GM18907 (cell line): ENCODE measurements around the gene MAJIN.
A peak's percentile ranks its signal among the peaks of the same experiment; 100 is the strongest.
"Not testable (repeated sequence)": the region's sequence is repeated elsewhere in the genome, so short reads cannot be mapped to it uniquely, and the experiment has no call there.

Source experiments
- ATAC-seq: cut with Tn5 transposase; IDR thresholded peaks from one replicate; pipeline ENCODE4 v1.9.1; 2021; ENCODE audit warnings: mild to moderate bottlenecking, moderate library complexity; ENCODE audit not compliant: unreplicated experiment

The MAJIN gene, protein sequence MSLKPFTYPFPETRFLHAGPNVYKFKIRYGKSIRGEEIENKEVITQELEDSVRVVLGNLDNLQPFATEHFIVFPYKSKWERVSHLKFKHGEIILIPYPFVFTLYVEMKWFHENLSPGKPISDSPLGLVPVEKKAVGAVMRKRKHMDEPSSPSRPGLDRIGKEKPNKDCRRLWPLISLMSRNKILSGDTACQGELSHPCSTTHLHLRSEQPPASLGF

DNA sequence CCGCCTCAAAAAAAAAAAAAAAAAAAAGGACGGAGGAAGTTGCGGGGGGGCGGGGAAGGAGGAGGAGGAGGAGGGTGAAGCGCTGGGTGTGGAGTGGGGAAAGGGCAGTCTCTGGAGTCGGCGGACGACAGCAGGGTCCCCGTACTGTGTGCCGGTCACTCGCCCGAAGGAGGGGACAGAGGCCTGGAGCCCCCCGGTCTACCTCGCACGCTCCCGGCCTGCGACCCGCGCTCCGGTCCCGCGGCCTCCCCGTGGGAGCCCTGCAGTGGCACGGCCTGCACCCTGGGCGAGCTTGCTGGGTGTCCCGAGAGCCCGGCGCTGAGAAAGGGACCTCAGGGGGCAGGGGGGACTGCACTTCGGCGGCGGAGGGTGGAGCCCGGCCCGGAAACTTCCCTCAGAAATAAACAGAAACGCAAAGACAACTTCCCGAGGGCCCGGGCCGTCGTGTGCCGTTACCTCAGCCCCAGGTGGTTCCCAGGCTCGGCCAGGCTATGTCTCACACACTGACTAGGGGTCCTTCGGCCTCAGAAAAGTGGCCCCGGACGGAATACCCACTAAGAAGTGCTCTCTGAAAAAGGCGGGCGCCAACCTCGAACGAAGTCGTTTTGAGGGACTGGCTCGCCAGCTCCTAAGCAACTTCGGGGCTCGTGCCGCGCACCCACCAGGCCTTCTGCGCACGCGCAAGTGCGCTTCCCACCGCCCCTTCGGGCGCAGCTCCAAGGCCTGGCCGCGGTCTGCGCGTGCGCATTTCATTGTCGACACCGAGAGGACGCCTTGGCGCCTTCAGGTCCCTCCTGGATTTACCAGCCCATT lies at the start of gene MAJIN:
TSS of gene MAJIN (minus strand) at position 688 of the 813 bp plus-strand sequence. CDS start 12,703 bp downstream, outside the sequence.
- no peak for ATAC-seq

DNA sequence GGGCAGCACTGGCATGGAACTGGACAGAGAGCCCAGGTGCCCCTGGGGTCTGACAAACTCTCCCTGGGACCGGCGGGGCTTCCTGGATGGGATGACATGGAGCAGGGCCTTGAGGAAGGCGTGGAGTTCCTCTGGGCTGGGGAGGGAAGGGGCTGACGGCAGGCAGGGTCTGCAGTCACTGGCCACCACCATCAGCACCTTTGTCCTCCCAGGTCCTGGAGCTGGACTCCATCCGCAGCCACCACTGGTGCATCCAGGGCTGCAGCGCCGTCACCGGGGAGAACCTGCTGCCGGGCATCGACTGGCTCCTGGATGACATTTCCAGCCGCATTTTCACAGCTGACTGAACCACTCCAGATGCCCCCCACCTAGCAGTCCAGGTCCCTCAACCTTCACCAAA lies 49.6 kb upstream of the MAJIN start:
- ATAC-seq: no peak

DNA sequence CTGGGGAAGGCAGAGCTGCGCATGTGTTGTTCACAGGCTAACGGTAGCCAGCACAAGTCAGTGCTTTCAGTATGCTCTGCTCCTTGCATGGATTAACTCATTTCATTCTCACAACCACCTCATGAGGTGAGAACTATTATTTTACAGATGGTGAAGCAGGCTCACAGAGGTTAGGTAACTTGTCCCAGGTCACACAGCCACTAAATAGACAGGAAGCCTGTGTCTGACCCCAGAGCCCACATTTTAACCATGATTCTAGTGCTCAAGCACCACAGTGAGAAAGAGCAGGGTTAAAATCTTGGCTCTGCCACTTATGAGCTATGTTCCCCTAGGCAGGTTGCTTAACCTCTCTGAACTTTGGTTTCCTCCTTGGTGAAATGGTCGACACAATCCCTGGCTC lies 49.1 kb upstream of the MAJIN start:
- ATAC-seq: no peak

DNA sequence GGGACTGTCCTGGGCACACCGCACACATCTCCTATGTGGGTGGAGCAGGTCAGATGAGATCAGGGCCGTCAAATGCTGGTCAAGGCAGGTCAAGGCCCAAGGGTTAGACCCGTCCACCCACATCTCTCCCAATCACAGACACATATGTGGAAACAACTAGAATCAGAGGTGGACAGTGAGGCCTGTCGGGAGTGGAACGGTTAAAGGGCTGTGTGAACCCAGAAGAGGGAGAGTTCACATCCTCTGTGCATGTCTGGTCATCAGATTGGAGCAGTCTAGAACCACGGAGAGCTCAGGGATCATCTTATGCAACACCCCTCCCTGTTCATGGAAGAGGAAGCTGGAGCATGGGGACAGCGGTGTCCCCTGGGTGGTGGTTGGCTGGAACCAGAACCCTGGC lies 47.9 kb upstream of the MAJIN start:
- ATAC-seq: no peak

DNA sequence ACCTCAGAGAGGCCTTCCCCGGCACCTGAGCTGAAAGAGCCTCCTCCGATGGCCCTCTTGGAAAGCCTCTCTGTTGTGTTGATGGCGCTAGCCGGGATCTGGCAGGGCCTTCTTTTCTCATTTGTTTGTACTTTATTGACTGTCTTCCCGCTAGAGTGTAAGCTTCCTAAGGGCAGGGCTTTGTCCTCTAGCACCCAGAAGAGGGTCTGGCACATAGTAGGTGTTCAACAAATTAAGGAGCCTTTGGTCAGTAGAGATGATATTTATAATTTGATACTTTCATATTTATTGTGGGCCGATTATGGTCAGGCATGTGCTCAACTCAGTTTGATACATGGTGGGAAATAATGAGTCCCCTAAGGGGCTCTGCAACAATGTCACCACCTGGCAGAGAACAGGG lies 46.0 kb upstream of the MAJIN start:
- ATAC-seq: no peak

DNA sequence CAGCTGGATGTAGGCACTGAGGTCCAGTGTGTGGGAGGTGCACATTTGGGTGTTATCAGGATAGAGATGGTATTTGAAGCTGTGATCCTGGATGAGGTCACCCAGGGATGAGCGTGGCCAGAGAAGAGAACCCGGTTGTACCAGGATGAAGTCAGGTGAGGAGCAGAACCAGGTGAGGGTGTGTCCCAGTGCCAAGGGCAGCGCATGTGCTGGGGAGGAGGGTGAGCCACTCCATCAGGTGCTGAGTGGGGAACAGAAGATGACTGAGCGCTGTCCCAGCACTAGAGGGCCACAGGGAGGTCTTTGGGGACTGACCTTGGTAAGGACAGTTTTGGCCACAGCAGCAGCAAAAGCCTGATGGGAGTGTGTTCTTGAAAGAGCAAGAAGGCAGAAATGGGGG lies 44.8 kb upstream of the MAJIN start:
- ATAC-seq: no peak

DNA sequence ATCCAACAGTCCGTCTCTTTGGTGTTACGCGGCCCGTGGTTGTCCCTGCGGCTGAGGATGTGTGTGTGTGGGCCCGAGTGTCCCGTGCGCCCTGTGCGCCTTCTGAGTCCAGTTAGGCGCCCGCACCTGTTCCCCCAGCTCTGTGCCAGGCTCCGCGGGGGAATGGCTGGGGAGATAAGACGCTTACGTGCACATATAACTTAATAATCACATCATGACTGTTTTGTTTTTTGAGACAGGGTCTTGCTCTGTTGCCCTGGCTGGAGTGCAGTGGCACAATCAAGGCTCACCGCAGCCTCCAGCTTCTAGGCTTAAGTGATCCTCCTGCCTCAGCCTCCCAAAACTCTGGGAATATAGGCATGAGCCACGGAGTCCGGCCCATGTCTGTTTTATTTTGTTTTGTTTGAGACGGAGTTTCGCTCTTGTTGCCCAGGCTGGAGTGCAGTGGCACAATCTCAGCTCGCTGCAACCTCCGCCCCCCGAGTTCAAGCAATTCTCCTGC lies 42.9 kb upstream of the MAJIN start:
- peak; percentile 4 for ATAC-seq

DNA sequence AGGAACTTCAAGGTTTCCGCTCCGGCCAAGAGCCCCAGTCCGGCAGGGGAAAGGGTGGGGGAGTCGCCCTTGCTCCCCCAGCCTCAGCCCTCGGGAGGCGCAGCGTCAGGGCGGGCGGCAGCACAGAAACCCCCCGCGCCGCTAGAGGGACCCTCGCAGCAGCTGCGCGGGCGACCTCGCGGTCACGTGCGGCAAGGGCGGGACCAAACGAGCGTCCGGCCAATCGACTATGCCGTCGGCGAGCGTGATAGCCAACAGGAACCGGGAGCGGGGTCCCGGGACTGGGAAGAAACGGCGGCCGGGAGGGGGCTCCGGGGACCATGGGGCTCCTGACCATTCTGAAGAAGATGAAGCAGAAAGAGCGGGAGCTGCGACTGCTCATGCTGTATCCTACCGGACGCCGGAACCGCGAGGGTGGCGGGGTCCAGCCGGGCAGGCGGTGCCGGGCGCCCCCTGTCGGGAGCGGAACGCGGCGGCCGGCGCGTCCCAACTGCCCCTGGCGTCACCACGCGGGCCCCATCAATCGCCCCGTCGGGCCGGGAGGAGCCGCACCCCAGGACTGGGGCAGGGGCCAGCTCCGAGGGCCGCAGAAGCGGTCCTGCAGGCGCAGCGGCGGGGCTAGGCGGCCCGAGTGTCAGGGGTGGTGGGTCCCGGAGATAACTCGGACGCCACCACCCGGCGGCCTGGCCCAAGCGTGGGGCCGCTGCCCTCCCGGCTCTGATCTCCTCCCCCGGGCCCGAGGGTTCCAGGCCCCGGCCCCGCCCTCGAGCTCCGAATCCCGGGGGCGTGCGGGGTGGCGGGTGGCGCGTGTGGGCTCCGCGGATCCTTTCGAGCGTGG lies 42.2 kb upstream of the MAJIN start, which contains the start of gene ARL2:
TSS of gene ARL2 (plus strand) at position 273 of the 838 bp plus-strand sequence. CDS start at position 321, 48 bp downstream.
- ATAC-seq: peak; percentile 87

DNA sequence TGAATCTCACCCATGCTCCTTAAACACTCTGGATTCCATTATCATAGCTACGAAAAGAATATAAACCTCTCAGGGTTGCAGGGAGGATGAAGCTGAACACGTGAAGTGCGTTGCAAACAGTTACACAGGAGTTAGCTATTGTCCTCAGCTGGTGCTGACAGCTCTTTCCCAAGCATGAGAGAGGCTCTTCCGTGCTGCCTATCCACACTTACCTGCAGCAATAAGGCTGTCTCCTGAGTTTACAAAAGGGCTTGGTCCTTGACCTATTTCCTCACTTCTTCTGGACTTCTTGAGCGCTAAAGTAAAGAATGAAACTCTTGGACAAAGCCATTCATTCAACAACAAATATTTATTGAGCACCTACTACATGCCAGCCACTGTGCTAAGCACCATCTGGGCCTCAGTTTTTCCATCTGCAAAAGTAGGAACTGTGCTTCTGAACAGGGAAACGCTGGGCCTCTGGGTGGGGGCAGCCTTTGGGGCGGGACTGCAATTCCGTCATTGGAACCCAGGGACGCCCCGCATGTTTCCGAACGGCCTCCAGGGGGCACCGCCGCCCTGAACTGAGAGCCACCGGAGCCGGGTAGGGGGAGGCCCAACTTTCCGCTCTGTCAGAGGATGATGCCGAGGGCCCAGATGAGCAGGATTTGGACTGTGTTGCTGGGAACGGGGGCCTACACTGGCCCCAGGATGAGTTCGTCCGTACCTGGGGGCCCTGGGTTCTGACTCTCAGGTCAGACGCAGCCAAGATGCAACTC lies 41.4 kb upstream of the MAJIN start:
- ATAC-seq: peak; percentile 76

DNA sequence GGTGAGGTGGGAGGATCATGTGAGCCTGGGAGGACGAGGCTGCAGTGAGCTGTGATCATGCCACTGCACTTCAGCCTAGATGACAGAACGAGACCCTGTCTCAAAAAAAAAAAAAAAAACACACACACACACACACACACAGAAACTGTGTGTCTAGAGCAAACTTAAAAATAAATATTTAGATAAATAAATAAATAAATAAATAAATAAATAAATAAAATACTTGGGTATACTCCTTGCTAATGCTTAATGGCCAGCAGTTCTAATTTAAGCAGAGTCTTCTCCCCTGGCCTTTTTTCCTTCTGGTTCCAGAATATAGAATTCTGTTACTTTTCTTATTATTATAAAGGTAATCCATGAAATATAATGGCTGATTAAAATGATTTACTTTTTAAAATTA lies 37.0 kb upstream of the MAJIN start:
- no peak for ATAC-seq

DNA sequence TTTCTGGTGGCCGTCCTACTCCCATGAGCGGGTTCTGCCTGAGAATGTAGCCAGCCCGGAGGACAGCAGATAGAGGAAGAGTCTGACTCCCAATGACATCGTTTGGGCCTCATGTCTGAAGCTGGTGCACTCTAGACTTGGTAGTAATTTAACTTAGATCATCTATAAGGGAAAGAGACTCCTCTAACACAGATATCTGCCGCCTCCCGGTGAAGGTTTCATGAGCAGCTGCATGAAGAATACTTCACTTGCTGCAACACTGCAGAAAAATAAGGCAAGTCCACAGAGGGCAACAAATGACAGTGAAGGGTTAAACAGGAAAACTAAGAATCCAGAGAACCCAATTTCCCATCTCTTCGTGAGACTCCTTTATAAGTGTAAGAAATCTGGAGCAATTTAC lies 36.1 kb upstream of the MAJIN start:
- ATAC-seq: no peak

DNA sequence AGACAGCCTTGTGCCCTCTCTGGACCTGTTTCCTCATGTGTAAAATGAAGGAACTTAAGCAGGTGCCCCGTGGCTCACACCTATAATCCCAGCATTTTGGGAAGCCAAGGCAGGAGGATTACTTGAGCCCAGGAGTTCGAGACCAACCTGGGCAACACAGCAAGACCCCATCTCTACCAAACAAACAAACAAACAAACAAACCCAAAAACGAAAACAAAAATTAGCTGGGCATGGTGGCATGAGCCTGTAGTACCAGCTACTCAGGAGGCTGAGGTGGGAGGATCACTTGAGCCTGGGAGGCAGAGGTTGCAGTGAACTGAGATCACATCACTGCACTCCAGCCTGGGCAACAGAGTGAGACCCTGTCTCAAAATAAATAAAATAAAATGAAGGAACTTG lies 32.1 kb upstream of the MAJIN start:
- ATAC-seq: not testable (repeated sequence)

DNA sequence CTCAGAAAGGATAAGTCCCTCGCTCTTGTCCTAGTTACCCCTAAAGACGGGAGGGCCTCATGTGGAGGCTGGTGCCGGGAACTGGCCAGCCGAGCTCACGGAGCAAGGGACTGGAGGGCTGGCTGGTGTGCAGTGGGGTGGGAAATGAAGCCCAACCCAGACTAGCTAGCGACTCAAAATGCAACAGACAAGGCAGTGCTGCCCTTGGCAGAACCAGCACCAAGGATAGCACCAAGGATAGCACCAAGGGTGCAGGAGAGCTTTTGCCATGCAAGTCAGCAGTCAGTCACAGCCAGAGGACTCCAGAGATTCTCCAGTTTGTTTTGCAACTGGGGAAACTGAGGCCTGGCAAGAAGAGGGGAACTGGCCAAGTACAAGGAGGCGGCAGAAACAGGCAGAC lies 31.4 kb upstream of the MAJIN start:
- ATAC-seq: no peak

DNA sequence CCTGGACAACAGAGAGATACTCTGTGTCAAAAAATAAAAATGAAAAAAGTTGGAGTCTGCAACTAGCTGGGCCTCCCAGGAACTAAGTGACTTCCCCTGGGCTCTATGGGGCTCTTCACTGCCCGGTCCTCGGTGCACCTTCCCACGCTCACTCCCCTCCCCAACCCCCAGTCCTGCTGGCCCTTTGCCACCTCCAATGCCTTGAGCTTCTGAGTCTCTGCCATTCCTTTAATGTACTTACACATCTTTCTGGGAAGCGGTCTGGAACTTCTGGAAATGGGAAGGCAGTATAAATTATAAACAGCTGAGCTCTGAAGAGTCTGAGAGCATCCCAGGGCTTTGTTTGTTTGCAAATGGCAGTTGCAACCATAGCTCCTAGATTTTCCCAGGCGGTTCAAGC lies 30.8 kb upstream of the MAJIN start:
- ATAC-seq: no peak

DNA sequence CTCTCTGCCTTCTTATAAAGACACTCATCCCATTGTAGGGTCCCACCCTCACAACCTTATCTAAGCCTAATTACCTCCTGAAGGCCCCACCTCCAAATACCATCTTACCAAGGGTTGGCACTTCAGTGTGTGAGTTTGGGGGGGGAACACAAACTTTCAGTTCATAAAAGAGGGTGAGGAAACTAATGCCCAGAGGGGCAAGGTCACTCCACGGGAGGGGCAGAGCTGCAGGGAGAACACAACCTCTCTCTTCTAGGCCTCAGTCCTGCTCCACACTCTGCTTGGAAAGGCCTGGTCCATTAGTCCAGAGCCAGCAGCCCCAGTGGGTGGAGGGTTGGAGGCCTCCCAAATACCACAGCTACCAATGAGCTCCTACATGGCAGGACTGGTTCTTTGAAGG lies 27.6 kb upstream of the MAJIN start:
- ATAC-seq: no peak

DNA sequence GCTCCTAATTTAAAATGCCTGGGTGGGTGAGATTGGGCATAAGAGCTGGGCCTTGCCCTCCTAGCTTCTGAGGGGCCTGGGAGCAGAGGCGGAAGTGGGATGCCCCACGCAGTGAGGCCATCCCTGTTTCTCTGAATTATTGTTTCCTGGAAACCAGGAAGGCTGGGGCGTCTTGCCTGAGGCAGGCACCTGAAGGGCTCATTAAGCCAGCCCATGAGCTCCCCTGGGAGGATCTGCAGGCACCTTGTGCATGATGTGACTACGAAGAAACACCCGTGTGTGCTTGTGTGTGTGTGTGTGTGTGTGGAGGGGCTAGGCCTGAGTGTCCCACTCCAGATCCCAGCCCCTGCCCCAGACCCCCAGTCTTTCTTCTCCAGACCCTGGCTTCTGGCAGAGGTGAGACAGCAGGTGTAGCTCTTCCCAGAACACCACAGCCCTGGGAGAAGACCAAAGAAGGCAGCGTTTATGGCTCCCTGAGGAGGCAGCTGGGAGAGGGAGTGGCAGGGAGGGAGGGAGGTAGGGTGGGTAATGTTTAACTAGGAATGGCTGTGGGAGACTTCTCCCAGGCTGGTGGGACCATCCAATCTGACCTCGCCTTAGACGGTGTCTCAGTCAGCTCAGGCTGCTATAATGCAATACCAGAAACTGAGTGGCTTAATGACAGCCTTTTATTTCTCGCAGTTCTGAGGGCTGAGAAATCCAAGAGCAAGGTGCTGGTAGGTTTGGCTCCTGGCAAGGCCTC lies 27.0 kb upstream of the MAJIN start:
- ATAC-seq: no peak

DNA sequence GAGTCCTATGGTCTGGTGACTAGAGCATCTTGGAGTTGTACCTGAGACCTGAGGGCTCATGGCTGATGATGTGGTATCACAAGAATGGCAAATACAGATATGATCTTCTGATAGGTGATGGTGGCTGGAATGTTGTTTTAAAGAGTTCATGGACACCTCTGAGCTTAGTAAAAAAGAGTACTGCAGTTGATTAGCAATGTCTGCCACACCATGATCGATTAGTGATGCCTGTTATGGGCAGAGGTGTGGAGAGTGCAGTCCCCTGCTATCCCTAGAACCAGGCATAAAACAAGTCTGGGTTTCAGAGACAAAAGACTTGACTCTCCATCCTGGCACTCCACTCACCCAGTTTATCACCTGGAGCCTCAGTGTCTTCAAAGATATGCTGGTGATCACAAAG lies 26.2 kb upstream of the MAJIN start:
- no peak for ATAC-seq

DNA sequence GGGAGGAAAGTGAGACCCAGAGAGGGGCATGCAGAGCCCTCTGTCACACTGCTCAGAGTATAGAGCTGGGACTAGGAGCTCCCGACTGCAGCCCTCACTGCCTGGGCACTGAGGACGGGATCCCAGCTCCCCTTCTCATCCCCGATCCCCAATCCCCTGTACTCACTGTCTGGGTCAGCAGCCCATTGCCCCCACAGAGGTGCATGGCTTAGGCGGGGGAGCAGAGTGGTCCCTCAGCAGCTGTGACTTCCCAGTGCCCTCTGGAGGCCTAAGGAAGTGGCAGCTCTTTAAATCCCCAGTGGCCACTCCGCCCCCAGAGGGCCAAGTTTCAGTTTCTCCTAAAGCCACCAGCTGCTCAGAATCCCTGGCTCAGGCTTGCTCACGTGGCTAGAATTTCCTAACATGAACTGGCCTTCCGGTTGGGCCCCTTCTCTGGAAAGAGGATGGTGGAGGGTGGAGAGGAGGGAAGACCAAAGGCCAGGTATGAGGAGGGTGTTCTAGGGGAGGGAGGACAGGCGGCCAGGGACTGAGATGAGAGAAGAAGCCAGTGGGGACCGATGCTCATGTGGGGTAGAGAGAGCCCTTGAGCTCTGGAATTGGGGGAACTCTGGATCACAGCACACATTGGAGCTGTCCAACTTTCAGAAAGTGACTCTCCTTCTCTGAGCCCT lies 24.9 kb upstream of the MAJIN start, which contains the start of gene BATF2:
TSS of gene BATF2 (minus strand) at position 262 of the 671 bp plus-strand sequence. CDS start at position 205, 57 bp downstream.
- ATAC-seq: no peak

DNA sequence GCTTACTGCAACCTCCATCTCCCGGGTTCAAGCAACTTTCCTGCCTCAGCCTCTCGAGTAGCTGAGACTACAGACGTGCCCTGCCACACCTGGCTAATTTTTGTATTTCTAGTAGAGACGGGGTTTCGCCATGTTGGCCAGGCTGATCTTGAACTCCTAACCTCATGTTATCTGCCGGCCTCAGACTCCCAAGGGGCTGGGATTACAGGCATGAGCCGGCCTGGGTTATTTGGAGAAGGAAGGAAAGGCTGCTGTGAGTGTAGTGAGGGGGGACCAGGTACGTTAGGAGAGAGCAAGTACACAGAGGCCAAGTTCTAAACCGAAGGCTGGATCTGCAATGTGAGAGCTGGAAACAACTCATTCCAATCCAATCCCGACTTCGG lies 24.4 kb upstream of the MAJIN start:
- no peak for ATAC-seq
